ENCODE measurements around the gene AMPD2.

- TF ChIP-seq CTCF (IDR thresholded peaks at IDR 0.05) (no peak), EP300 (IDR thresholded peaks at IDR 0.05; ENCODE audit: low read depth) (no peak)
Observed at GRCh38 chr1:109653306-109653705, 33.7 kb downstream of the AMPD2 start.

All from transverse colon (tissue), 3 donors.